ENCODE results near the gene FOXA2. TPM values are rescaled to one million over a fixed set of nuclear protein-coding genes. Genes with fewer than 3 reads are reported as not detected.

The FOXA2 gene
- total RNA-seq, 1 experiment from 2014 or later, result 2.3 TPM

- in situ Hi-C loops (cut with HindIII; ENCODE audit: low pct_unique_long_range_greater_than_20kb, low sequenced_read_pairs), result loop anchor here (25.0 kb wide), 1 partner anchor 239 kb away; no protein-coding TSS in a partner anchor
- DNase-seq (ENCODE audit: low read depth), result no peak
These were observed 8.1 kb downstream of the FOXA2 start for GRCh38 chr20:22576273-22576672.

DNA sequence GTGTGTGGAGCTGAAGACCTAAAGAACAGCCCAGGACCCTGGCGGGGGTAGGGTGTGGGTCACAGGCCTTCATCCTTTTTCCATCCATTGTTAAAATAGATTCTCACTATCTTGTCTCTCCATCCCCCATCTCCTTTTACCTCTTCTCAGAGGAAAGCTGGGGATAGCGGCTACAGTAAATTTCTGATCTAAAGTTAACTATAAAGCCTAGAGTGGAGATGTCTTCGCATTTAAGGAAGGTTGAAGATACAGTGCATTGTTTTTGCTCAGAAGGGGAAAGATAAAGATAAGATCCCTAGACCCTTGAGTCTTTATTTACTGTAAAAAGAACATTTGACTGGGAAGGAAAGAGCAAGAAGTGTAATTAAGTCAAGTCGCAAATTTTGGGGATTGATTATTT lies 8.6 kb downstream of the FOXA2 start:
- in situ Hi-C loops (cut with HindIII; ENCODE audit: low pct_unique_long_range_greater_than_20kb, low sequenced_read_pairs), result loop anchor here (25.0 kb wide), 1 partner anchor 238 kb away; no protein-coding TSS in a partner anchor
- DNase-seq (ENCODE audit: low read depth), result no peak

DNA sequence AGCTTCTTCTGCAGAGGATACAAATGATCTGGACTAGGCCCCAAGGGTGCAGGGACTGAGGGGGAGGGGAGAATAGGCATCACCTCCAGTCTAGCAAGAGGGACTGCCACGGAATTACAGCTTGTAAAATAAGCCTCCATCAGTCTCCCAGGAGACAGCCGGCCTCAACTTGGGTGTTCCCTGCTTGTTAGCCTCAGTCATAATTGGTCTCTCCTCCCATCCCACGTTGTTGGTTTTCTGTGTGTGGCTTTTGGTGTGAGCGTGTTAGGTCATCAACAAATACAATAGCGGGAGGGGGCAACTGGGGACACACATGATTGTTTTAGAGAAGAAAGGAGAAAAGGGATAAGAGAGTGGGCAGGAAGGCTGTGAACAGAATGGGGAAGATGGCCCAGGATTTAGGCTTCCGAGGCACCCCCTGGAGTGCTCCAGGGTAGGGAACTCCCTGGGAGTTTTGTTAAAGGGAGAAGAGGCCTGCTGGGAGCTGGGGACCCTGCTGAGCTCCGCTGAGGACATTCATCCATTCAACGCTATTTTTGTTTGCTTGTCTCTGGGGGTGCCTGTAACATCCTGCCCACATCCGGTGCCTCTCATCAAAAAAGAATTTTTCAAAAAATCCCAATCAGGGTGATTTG lies 9.2 kb downstream of the FOXA2 start:
- in situ Hi-C loops (cut with HindIII; ENCODE audit: low pct_unique_long_range_greater_than_20kb, low sequenced_read_pairs), result loop anchor here (25.0 kb wide), 1 partner anchor 238 kb away; no protein-coding TSS in a partner anchor
- no peak for DNase-seq (ENCODE audit: low read depth)

- in situ Hi-C loops (cut with HindIII; ENCODE audit: low pct_unique_long_range_greater_than_20kb, low sequenced_read_pairs), result loop anchor here (25.0 kb wide), 1 partner anchor 237 kb away; no protein-coding TSS in a partner anchor
- no peak for DNase-seq (ENCODE audit: low read depth)
These were observed 9.8 kb downstream of the FOXA2 start for GRCh38 chr20:22574545-22575086.

- in situ Hi-C loops (cut with HindIII; ENCODE audit: low pct_unique_long_range_greater_than_20kb, low sequenced_read_pairs), result no loop called here
- DNase-seq (ENCODE audit: low read depth), result no peak
These were observed 11.9 kb downstream of the FOXA2 start for GRCh38 chr20:22572491-22572890.

DNA sequence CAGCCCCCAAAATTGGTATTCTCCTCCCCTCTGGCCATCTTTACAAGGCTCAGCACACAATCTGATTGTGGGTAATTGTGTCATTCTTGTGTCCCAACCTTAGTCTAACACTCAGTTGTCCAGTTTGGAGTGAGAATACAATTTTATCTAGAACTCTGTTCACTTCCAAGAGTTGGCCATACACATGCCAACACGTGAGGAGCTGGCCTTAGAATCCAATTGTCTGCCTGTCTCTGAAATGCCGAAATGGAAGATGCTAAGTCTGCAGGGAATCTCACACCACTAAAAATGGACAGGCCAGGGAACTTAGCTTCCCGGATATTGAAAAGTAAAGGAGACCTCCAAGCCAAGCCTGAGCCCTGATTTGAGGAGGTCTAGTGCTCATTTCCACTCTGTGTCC lies 12.3 kb downstream of the FOXA2 start:
- in situ Hi-C loops (cut with HindIII; ENCODE audit: low pct_unique_long_range_greater_than_20kb, low sequenced_read_pairs), result no loop called here
- DNase-seq (ENCODE audit: low read depth), result no peak

DNA sequence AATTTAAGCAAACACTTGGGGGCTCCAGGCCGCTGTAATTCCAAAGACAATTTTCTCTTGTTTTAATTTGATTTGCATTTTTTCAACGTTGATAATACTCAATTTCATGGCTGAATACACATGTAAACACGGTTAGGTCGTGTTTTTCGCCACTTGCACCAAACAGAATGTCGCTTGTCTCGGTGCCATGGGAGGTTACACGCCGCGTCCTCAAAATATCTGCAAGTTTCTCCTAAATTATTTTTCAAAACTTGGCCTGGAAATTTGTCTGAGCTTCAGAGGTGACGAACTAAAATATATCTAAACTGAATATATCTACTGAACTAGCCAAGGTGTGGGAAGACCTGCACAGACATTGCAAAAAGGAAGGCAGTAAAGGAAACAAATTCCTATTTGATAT lies 15.0 kb downstream of the FOXA2 start:
- in situ Hi-C loops (cut with HindIII; ENCODE audit: low pct_unique_long_range_greater_than_20kb, low sequenced_read_pairs), result no loop called here
- DNase-seq (ENCODE audit: low read depth), result no peak

- DNase-seq (ENCODE audit: low read depth), result no peak
- in situ Hi-C loops (cut with HindIII; ENCODE audit: low pct_unique_long_range_greater_than_20kb, low sequenced_read_pairs), result no loop called here
These were observed 15.5 kb downstream of the FOXA2 start for GRCh38 chr20:22568872-22569344.

DNA sequence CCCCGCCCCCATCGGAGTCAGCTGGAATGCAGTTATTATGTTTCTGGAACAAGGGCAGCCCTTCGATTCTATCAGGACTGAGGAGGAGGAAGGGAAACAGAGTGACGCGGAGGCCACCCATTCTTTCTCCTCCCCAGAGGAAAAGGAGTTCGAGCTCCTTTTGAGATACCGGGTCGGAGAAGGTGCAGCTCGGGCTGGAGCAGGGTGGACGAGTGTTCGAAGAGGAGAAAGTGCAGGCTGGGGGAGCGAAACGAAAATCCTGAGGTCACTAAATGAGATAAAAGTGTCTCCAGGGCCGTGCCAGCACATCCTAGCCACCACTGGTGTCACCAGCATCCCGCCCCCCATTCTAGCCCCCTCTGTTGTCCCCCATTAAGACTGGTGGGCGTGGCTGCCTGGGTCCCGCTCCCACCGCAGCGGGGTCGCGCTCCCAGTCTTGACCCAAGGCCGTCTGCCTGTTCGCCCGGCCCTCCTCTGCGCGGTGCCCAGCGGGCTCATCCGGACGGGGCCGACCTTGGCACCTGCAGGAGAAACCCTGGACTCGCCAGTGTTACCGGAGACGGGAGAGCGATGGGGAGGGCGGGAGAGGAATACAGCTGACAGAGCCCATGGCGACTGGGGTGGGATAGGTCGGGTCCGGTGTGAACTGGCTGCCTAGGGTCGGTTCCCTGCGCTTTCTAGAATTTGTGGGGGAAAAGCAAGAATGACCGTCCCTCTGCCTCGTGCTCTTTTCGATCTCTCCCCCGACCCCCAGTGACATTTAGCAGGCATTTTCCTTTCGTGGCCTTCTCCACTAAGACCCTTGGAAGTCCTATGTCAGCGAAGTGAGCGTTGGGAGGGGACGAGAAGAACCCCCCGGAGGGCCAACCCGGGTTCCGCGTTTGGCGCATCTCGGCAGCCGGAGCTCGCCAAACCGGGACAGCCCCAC lies 16.2 kb downstream of the FOXA2 start:
- in situ Hi-C loops (cut with HindIII; ENCODE audit: low pct_unique_long_range_greater_than_20kb, low sequenced_read_pairs), result no loop called here
- no peak for DNase-seq (ENCODE audit: low read depth)

GRCh38 chr20:22566876-22567658 lies 17.3 kb downstream of the FOXA2 start:
- in situ Hi-C loops (cut with HindIII; ENCODE audit: low pct_unique_long_range_greater_than_20kb, low sequenced_read_pairs), result no loop called here
- DNase-seq (ENCODE audit: low read depth), result no peak

GRCh38 chr20:22563062-22563965 lies 21.1 kb downstream of the FOXA2 start:
- in situ Hi-C loops (cut with HindIII; ENCODE audit: low pct_unique_long_range_greater_than_20kb, low sequenced_read_pairs), result no loop called here
- no peak for DNase-seq (ENCODE audit: low read depth)

DNA sequence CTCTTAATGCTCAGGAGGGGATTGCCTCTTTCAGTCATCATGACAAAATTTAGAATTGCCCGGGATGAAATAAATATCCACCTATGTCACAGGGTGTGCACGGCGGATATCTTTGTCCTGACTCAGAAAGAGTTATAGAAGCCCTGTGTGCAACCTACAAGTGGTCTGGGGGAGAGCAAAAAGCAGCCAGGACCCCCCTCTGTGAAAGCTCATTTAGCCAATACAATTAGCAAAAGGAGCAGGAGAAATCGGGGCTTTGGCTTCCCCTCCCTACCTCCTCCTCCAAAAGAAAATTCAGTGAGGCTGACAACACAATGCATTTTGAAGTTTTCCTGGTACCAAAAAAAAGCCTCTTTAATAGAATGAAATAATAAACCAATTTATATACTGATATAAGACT lies 21.8 kb downstream of the FOXA2 start:
- in situ Hi-C loops (cut with HindIII; ENCODE audit: low pct_unique_long_range_greater_than_20kb, low sequenced_read_pairs), result no loop called here
- DNase-seq (ENCODE audit: low read depth), result no peak

GRCh38 chr20:22561965-22562577 lies 22.3 kb downstream of the FOXA2 start:
- in situ Hi-C loops (cut with HindIII; ENCODE audit: low pct_unique_long_range_greater_than_20kb, low sequenced_read_pairs), result no loop called here
- no peak for DNase-seq (ENCODE audit: low read depth)

DNA sequence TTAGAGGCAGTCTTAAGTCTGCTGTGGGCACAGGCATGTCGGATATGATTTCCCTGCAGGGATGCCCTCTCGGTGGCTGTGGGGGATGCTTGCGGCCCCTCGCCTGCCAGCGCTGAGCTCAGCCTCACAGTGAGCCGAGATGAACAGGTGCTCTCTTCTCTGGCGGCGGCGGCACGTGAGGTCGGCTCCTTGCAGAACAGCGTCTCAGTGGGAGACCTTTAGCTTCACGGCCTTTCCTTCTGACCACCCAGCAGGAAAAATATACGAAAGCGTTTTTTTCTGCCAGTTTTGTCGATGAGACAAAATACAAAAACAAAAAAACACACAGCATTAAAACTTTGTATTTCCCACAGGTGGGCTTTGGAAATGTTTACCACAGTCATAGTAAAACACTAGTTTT lies 23.6 kb downstream of the FOXA2 start:
- in situ Hi-C loops (cut with HindIII; ENCODE audit: low pct_unique_long_range_greater_than_20kb, low sequenced_read_pairs), result no loop called here
- no peak for DNase-seq (ENCODE audit: low read depth)

- DNase-seq (ENCODE audit: low read depth), result no peak
- in situ Hi-C loops (cut with HindIII; ENCODE audit: low pct_unique_long_range_greater_than_20kb, low sequenced_read_pairs), result no loop called here
These were observed 24.6 kb downstream of the FOXA2 start for GRCh38 chr20:22559711-22560318.

DNA sequence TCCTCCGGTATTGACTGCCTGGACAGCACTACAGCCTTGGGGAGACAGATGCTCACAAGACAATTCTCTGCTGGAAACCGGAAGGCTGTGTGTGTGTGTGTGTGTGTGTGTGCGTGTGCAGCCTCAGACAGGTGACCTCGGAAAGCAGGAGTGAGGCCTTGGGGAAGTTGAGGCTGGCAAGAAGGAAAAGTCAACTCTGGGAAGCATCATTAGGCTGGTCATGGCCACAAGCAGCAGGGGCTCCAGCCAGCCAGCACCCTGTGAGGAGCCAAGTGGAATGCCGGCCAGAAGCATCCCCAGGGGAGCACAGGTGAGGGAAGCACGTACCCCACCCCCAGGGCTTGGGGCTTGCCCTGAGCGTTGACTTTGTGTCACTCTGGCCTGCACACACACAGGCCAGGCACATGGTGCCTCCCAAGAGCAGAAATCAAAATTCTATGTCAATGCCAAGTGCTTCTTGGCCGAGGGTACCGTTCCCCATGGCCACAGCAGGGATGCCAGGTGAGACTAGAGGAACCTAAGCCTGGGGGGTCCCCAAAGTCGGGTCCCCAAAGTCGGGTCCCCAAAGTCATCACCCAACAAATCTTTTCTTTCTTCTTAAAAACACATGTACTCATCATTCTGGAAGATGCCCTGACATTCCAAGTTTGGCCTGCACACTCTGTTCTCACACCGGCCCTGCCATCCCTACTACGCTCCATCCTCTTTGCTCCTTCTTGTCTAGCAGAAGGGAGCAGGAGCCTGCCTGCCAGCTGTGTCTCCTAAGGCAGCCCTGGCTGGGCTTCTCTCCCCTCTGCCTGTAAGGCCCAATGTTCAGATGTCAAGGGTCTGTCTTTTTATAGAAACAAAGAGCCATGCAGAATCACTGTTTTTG lies 26.7 kb downstream of the FOXA2 start:
- in situ Hi-C loops (cut with HindIII; ENCODE audit: low pct_unique_long_range_greater_than_20kb, low sequenced_read_pairs), result no loop called here
- DNase-seq (ENCODE audit: low read depth), result no peak

All from Caki2 (cell line).